Cardiac fibroblast (primary cell): ENCODE results near the gene SELPLG.
A peak's percentile ranks its signal among the peaks of the same experiment; 100 is the strongest.

Experiments used
- DNase-seq, 2 donors: peaks; one replicate each; pipeline versions ENCODE4 v3.0.0 to v3.0.0-alpha.2; 2010; ENCODE audit warnings: low read depth in 2 of 2
- H3K4me3 ChIP-seq, 2 donors: replicated peaks in 1 of 2; 1 replicate in 1 of 2; 2 replicates in 1 of 2; pipeline ENCODE4 v1.5.1; 2011; ENCODE audit warnings: low read depth in 2 of 2, low read length in 2 of 2, mild to moderate bottlenecking in 2 of 2, moderate library complexity in 1 of 2
- CTCF ChIP-seq: IDR thresholded peaks from one replicate; pipeline ENCODE4 v1.5.1; 2011; ENCODE audit warnings: low read depth, mild to moderate bottlenecking, low read length, inconsistent platforms

Gene SELPLG

GRCh38 chr12:108629824-108630476, 3.7 kb downstream of the SELPLG start:
- H3K4me3 ChIP-seq, result no peak overlapping the region
- DNase-seq, result peak; percentile 76 to 88
- TF ChIP-seq CTCF, result no peak

GRCh38 chr12:108629151-108629550, 4.5 kb downstream of the SELPLG start:
- no peak for DNase-seq
- no peak overlapping the region for H3K4me3 ChIP-seq
- no peak for TF ChIP-seq CTCF

GRCh38 chr12:108627134-108627920, 6.4 kb downstream of the SELPLG start:
- no peak for DNase-seq
- no peak overlapping the region for H3K4me3 ChIP-seq
- TF ChIP-seq CTCF, result no peak

GRCh38 chr12:108625228-108625627, 8.5 kb downstream of the SELPLG start:
- no peak overlapping the region for H3K4me3 ChIP-seq
- DNase-seq, result no peak
- no peak for TF ChIP-seq CTCF

GRCh38 chr12:108623577-108623976, 10.1 kb downstream of the SELPLG start:
- DNase-seq, result no peak
- H3K4me3 ChIP-seq, result no peak overlapping the region
- no peak for TF ChIP-seq CTCF

GRCh38 chr12:108622921-108623514, 10.7 kb downstream of the SELPLG start:
- no peak overlapping the region for H3K4me3 ChIP-seq
- no peak for DNase-seq
- TF ChIP-seq CTCF, result no peak
